Measurements from ENCODE around the gene ADK.
"Not testable (repeated sequence)": the region's sequence is repeated elsewhere in the genome, so short reads cannot be mapped to it uniquely, and the experiment has no call there.

Gene ADK

GRCh38 chr10:74146980-74147379 lies 4.0 kb upstream of the ADK start:
- DNase-seq, result not testable (repeated sequence)

GRCh38 chr10:74150204-74150989 lies 624 bp upstream of the ADK start, which contains the start of gene AP3M1:
Gene AP3M1 (minus strand): TSS chr10:74150828. CDS start chr10:74138379, 12,449 bp downstream.
- DNase-seq, result no peak

- DNase-seq, result no peak
These were observed 1.1 kb downstream of the ADK start for GRCh38 chr10:74151879-74152722.

- no peak for DNase-seq
These were observed 2.1 kb downstream of the ADK start for GRCh38 chr10:74153123-74153522.

GRCh38 chr10:74153676-74154075 lies 2.7 kb downstream of the ADK start:
- DNase-seq, result no peak

- DNase-seq, result no peak
These were observed 5.9 kb downstream of the ADK start for GRCh38 chr10:74156919-74157289.

GRCh38 chr10:74160013-74160412 lies 9.0 kb downstream of the ADK start:
- DNase-seq, result no peak

GRCh38 chr10:74163319-74164068 lies 12.5 kb downstream of the ADK start:
- DNase-seq, result no peak

- DNase-seq, result no peak
These were observed 13.9 kb downstream of the ADK start for GRCh38 chr10:74164716-74165529.

GRCh38 chr10:74165530-74165901 lies 14.5 kb downstream of the ADK start:
- no peak for DNase-seq

- DNase-seq, result no peak
These were observed 16.4 kb downstream of the ADK start for GRCh38 chr10:74167443-74167842.

- no peak for DNase-seq
These were observed 20.6 kb downstream of the ADK start for GRCh38 chr10:74171625-74172024.

- DNase-seq, result no peak
These were observed 23.5 kb downstream of the ADK start for GRCh38 chr10:74174521-74174920.

GRCh38 chr10:74175510-74176379 lies 24.7 kb downstream of the ADK start:
- DNase-seq, result no peak

- DNase-seq, result peak; percentile 96
These were observed 25.5 kb downstream of the ADK start for GRCh38 chr10:74176380-74177139.

- peak; percentile 38 for DNase-seq
These were observed 26.2 kb downstream of the ADK start for GRCh38 chr10:74177140-74177677.

- no peak for DNase-seq
These were observed 27.2 kb downstream of the ADK start for GRCh38 chr10:74178042-74178791.

GRCh38 chr10:74179111-74179710 lies 28.2 kb downstream of the ADK start:
- no peak for DNase-seq

- no peak for DNase-seq
These were observed 35.7 kb downstream of the ADK start for GRCh38 chr10:74186678-74187077.
